Iris pigment epithelial cell (primary cell): ENCODE data around the gene PARP16.

ENCODE experiments used
- DNase-seq: peaks from one replicate; pipeline ENCODE4 v3.0.0-alpha.2; 2011; ENCODE audit warnings: low read depth

The PARP16 gene

GRCh38 chr15:65311760-65312159, 25.1 kb upstream of the PARP16 start:
- DNase-seq, result no peak

- DNase-seq, result peak; percentile 53
Measured at GRCh38 chr15:65310431-65311137, 23.9 kb upstream of the PARP16 start.

GRCh38 chr15:65309882-65310418, 23.3 kb upstream of the PARP16 start:
- DNase-seq, result peak; percentile 68

- no peak for DNase-seq
Measured at GRCh38 chr15:65307978-65308377, 21.3 kb upstream of the PARP16 start.

GRCh38 chr15:65306551-65306950, 19.9 kb upstream of the PARP16 start:
- DNase-seq, result no peak

GRCh38 chr15:65305776-65306175, 19.1 kb upstream of the PARP16 start:
- no peak for DNase-seq

GRCh38 chr15:65305150-65305758, 18.6 kb upstream of the PARP16 start:
- DNase-seq, result no peak

- DNase-seq, result peak; percentile 96
Measured at GRCh38 chr15:65304381-65305149, 17.9 kb upstream of the PARP16 start, which contains the start of gene RNU5B-1. TSS of gene RNU5B-1 (plus strand) at chr15:65304677.

GRCh38 chr15:65303687-65304380, 17.2 kb upstream of the PARP16 start:
- peak; percentile 35 for DNase-seq

GRCh38 chr15:65302061-65302460, 15.4 kb upstream of the PARP16 start:
- no peak for DNase-seq

GRCh38 chr15:65300924-65301441, 14.3 kb upstream of the PARP16 start:
- DNase-seq, result no peak

GRCh38 chr15:65298731-65299130, 12.0 kb upstream of the PARP16 start:
- DNase-seq, result no peak

GRCh38 chr15:65292938-65293518, 6.3 kb upstream of the PARP16 start:
- DNase-seq, result no peak

GRCh38 chr15:65290228-65290627, 3.5 kb upstream of the PARP16 start:
- DNase-seq, result no peak

GRCh38 chr15:65289261-65289854, 2.7 kb upstream of the PARP16 start:
- no peak for DNase-seq

GRCh38 chr15:65287520-65287855, 805 bp upstream of the PARP16 start:
- no peak for DNase-seq

GRCh38 chr15:65286069-65286703, 497 bp downstream of the PARP16 start:
- DNase-seq, result peak; percentile 24

GRCh38 chr15:65285291-65286068, 1.2 kb downstream of the PARP16 start:
- peak; percentile 46 for DNase-seq

GRCh38 chr15:65278480-65278879, 8.2 kb downstream of the PARP16 start:
- DNase-seq, result no peak

GRCh38 chr15:65277015-65277414, 9.7 kb downstream of the PARP16 start:
- no peak for DNase-seq
